ENCODE results near the gene SETD4. TPM values are rescaled to one million over a fixed set of nuclear protein-coding genes. Genes with fewer than 3 reads are reported as not detected.

Gene SETD4
- 45.8 and 45.9 TPM in 2 replicates for total RNA-seq
- long read RNA-seq, transcript SETD4-201 (12 exons, 3,015 nt): major isoform, 10 of 143 reads
- long read RNA-seq, partial matches to known transcripts: 68 of 143 reads
- long read RNA-seq, other reads (novel, unspliced or antisense): 60 of 143 reads

GRCh38 chr21:36060159-36060921 lies at the start of gene SETD4:
TSS of gene SETD4 (minus strand) at chr21:36060526. CDS start at chr21:36058888, 1,638 bp downstream.
- H3K9me3 Mint-ChIP-seq (ENCODE audit: low read depth): no peaks in the 10 kb centered on the region
- peak within 1 kb of the TSS; percentile 96 for H3K27ac Mint-ChIP-seq
- H3K4me3 Mint-ChIP-seq (ENCODE audit: low read depth): peak within 1 kb of the TSS; percentile 96
- H3K27me3 Mint-ChIP-seq: peaks cover 3% of the 10 kb centered on the region
- peaks cover 4% of the 10 kb centered on the region for H3K4me1 Mint-ChIP-seq (ENCODE audit: low read depth)
- TF ChIP-seq, protein P1, sequence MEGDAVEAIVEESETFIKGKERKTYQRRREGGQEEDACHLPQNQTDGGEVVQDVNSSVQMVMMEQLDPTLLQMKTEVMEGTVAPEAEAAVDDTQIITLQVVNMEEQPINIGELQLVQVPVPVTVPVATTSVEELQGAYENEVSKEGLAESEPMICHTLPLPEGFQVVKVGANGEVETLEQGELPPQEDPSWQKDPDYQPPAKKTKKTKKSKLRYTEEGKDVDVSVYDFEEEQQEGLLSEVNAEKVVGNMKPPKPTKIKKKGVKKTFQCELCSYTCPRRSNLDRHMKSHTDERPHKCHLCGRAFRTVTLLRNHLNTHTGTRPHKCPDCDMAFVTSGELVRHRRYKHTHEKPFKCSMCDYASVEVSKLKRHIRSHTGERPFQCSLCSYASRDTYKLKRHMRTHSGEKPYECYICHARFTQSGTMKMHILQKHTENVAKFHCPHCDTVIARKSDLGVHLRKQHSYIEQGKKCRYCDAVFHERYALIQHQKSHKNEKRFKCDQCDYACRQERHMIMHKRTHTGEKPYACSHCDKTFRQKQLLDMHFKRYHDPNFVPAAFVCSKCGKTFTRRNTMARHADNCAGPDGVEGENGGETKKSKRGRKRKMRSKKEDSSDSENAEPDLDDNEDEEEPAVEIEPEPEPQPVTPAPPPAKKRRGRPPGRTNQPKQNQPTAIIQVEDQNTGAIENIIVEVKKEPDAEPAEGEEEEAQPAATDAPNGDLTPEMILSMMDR (IDR thresholded peaks at IDR 0.05; ENCODE audit: unreplicated experiment): no peak
- DNase-seq (ENCODE audit: low spot score, unreplicated experiment): peak; percentile 87
- peaks cover 10% of the 10 kb centered on the region for H3K36me3 Mint-ChIP-seq (ENCODE audit: insufficient read depth)

GRCh38 chr21:36109868-36110267 lies 49.5 kb upstream of the SETD4 start:
- TF ChIP-seq, protein P1 (IDR thresholded peaks at IDR 0.05; ENCODE audit: unreplicated experiment): no peak
- H3K36me3 Mint-ChIP-seq (ENCODE audit: insufficient read depth): no peaks in the 10 kb centered on the region
- DNase-seq (ENCODE audit: low spot score, unreplicated experiment): no peak
- H3K27me3 Mint-ChIP-seq: peaks cover 26% of the 10 kb centered on the region
- H3K4me3 Mint-ChIP-seq (ENCODE audit: low read depth): no peak overlapping the region
- H3K9me3 Mint-ChIP-seq (ENCODE audit: low read depth): peaks cover 2% of the 10 kb centered on the region
- no peak overlapping the region for H3K27ac Mint-ChIP-seq
- peaks cover 7% of the 10 kb centered on the region for H3K4me1 Mint-ChIP-seq (ENCODE audit: low read depth)

DNA sequence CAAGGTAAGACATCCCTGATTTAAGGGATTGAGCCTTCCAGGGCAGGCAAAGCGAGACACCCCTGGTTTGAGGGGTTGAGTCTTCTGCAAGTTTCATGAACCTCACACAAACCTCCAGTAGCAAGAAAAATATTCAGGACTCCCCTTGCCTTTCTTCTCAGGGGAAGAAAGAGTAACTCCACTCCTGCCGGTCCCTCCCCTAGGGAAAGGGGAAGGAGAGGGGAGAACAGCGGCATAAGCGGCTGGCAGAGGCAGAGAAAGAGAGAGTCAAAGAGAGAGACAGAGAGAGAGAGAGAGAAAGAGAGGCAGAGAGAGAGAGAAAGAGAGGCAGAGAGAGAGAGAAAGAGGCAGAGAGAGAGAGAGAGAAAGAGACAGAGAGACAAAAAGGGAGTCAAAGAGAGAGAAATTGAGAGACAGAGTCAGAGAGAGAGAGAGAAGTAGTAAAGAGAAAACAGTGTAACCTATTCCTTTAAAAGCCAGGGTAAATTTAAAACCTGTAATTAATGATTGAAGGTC lies 45.1 kb upstream of the SETD4 start:
- TF ChIP-seq, protein P1 (IDR thresholded peaks at IDR 0.05; ENCODE audit: unreplicated experiment): no peak
- Mint-ChIP-seq H3K9me3 (ENCODE audit: low read depth) (peaks cover 14% of the 10 kb centered on the region), H3K27ac (no peak overlapping the region), H3K36me3 (ENCODE audit: insufficient read depth) (no peaks in the 10 kb centered on the region), H3K4me3 (ENCODE audit: low read depth) (no peak overlapping the region), H3K27me3 (peaks cover 35% of the 10 kb centered on the region), H3K4me1 (ENCODE audit: low read depth) (no peaks in the 10 kb centered on the region)
- DNase-seq (ENCODE audit: low spot score, unreplicated experiment): no peak

DNA sequence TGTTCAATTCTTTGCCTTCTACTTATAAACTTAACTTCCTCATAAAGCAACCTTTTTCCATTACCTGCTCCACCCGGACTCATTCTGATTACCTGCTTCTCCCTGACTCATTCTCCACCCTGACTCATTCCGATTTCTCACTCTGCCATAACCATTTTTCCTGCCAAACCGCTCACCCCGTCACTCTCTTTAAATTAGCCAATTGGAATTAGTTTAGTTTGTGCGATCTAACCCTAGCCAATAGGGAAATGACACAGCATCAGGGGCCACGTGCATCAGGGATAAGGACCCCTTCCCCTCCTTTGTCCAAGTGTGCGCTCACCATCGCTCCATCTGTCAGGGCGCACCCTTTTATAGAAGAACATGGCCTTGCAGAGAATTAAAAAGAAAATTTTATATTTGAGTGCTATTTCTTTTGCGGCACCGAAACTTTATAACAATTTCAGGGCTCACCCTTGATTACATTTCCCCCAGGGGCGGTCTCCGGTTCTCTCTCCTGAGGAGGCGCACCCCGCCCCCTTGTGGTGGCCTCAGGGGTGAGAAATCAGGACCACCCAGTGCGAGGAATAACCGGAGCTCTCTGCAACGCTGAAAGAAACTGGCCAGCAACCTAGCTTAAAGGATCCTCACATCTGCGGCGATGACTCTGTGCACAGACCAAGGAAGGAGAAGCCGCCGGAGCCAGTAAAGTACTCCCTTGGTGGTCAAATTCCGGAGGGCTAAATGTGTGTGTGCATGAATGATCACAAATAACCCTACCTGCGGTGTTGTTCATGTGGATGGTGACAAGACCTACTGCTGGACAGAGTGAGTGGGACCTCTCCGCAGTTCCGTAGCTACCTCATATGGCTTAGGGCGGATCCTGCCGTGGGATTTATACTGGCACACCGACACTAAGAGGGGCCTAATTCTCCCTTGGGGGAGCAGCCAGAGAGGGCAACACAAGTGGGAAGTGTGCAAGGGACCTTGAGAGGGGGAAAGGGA lies 44.3 kb upstream of the SETD4 start:
- TF ChIP-seq, protein P1 (IDR thresholded peaks at IDR 0.05; ENCODE audit: unreplicated experiment): peak; percentile 59
- no peak overlapping the region for H3K4me3 Mint-ChIP-seq (ENCODE audit: low read depth)
- peaks cover 11% of the 10 kb centered on the region for H3K9me3 Mint-ChIP-seq (ENCODE audit: low read depth)
- no peaks in the 10 kb centered on the region for H3K4me1 Mint-ChIP-seq (ENCODE audit: low read depth)
- DNase-seq (ENCODE audit: low spot score, unreplicated experiment): peak; percentile 15
- H3K36me3 Mint-ChIP-seq (ENCODE audit: insufficient read depth): no peaks in the 10 kb centered on the region
- H3K27me3 Mint-ChIP-seq: peaks cover 41% of the 10 kb centered on the region
- no peak overlapping the region for H3K27ac Mint-ChIP-seq

DNA sequence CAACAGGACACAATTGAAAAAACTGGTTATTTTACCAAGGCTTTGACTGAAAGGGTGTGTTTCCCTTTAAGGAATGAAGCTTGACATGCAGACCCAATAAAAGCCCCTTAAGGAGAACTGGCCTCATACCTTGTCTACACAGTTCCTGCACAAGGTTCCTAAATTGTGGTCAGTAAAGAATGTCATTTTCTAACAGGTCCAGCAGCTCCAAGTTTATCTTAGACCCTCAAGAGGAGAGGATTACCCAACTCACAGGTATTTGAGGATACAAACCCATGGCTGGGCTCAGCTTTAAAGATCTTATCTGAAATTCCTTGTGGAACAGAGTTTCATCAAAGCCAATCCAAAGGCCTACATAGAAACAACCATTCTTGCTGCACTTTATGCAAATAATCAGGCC lies 43.1 kb upstream of the SETD4 start:
- Mint-ChIP-seq H3K27me3 (peaks cover 49% of the 10 kb centered on the region), H3K9me3 (ENCODE audit: low read depth) (peaks cover 11% of the 10 kb centered on the region), H3K36me3 (ENCODE audit: insufficient read depth) (no peaks in the 10 kb centered on the region), H3K27ac (no peak overlapping the region), H3K4me3 (ENCODE audit: low read depth) (no peak overlapping the region), H3K4me1 (ENCODE audit: low read depth) (no peaks in the 10 kb centered on the region)
- TF ChIP-seq, protein P1 (IDR thresholded peaks at IDR 0.05; ENCODE audit: unreplicated experiment): no peak
- no peak for DNase-seq (ENCODE audit: low spot score, unreplicated experiment)

Data from progenitor cell of endocrine pancreas (in vitro differentiated cells).